Measurements from ENCODE around the gene SPATS2L.

SPATS2L gene

GRCh38 chr2:200321780-200322534 lies 15.5 kb downstream of the SPATS2L start:
- no peak for DNase-seq (ENCODE audit: low read depth, low spot score)
- Histone ChIP-seq H3K27me3 (ENCODE audit: insufficient read depth, insufficient read length) (no peaks in the 10 kb centered on the region), H3K4me1 (ENCODE audit: insufficient read depth, insufficient read length) (peaks cover 4% of the 10 kb centered on the region), H3K36me3 (ENCODE audit: insufficient read depth, insufficient read length, low read length) (no peaks in the 10 kb centered on the region), H3K9ac (ENCODE audit: insufficient read length, low read depth) (no peak overlapping the region), H3K9me3 (ENCODE audit: insufficient read depth, low read length) (no peaks in the 10 kb centered on the region), H3K4me3 (ENCODE audit: insufficient read length, low read depth) (no peak overlapping the region)
- TF ChIP-seq SUZ12 (IDR thresholded peaks at IDR 0.05; ENCODE audit: extremely low read depth, insufficient read depth, insufficient read length) (no peak), YY1 (IDR thresholded peaks at IDR 0.05; ENCODE audit: insufficient read depth, insufficient read length) (no peak), ZNF274 (IDR thresholded peaks at IDR 0.05; ENCODE audit: low read depth, low read length) (no peak)

- H3K4me3 ChIP-seq (ENCODE audit: insufficient read length, low read depth), result no peak overlapping the region
- no peak for DNase-seq (ENCODE audit: low read depth, low spot score)
- no peak overlapping the region for H3K9ac ChIP-seq (ENCODE audit: insufficient read length, low read depth)
- H3K9me3 ChIP-seq (ENCODE audit: insufficient read depth, low read length), result no peaks in the 10 kb centered on the region
- TF ChIP-seq ZNF274 (IDR thresholded peaks at IDR 0.05; ENCODE audit: low read depth, low read length) (no peak), YY1 (IDR thresholded peaks at IDR 0.05; ENCODE audit: insufficient read depth, insufficient read length) (no peak), SUZ12 (IDR thresholded peaks at IDR 0.05; ENCODE audit: extremely low read depth, insufficient read depth, insufficient read length) (no peak)
- H3K36me3 ChIP-seq (ENCODE audit: insufficient read depth, insufficient read length, low read length), result no peaks in the 10 kb centered on the region
- no peaks in the 10 kb centered on the region for H3K27me3 ChIP-seq (ENCODE audit: insufficient read depth, insufficient read length)
- peaks cover 4% of the 10 kb centered on the region for H3K4me1 ChIP-seq (ENCODE audit: insufficient read depth, insufficient read length)
Observed at GRCh38 chr2:200322607-200323006, 16.1 kb downstream of the SPATS2L start.

- DNase-seq (ENCODE audit: low read depth, low spot score), result no peak
- Histone ChIP-seq H3K27me3 (ENCODE audit: insufficient read depth, insufficient read length) (no peaks in the 10 kb centered on the region), H3K9me3 (ENCODE audit: insufficient read depth, low read length) (no peaks in the 10 kb centered on the region), H3K9ac (ENCODE audit: insufficient read length, low read depth) (no peak overlapping the region), H3K4me1 (ENCODE audit: insufficient read depth, insufficient read length) (no peaks in the 10 kb centered on the region), H3K4me3 (ENCODE audit: insufficient read length, low read depth) (no peak overlapping the region), H3K36me3 (ENCODE audit: insufficient read depth, insufficient read length, low read length) (peaks cover 4% of the 10 kb centered on the region)
- TF ChIP-seq YY1 (IDR thresholded peaks at IDR 0.05; ENCODE audit: insufficient read depth, insufficient read length) (no peak), SUZ12 (IDR thresholded peaks at IDR 0.05; ENCODE audit: extremely low read depth, insufficient read depth, insufficient read length) (no peak), ZNF274 (IDR thresholded peaks at IDR 0.05; ENCODE audit: low read depth, low read length) (no peak)
Observed at GRCh38 chr2:200324362-200324761, 17.9 kb downstream of the SPATS2L start.

GRCh38 chr2:200329384-200329783 lies 22.9 kb downstream of the SPATS2L start:
- no peaks in the 10 kb centered on the region for H3K27me3 ChIP-seq (ENCODE audit: insufficient read depth, insufficient read length)
- peaks cover 20% of the 10 kb centered on the region for H3K36me3 ChIP-seq (ENCODE audit: insufficient read depth, insufficient read length, low read length)
- no peaks in the 10 kb centered on the region for H3K4me1 ChIP-seq (ENCODE audit: insufficient read depth, insufficient read length)
- no peak overlapping the region for H3K4me3 ChIP-seq (ENCODE audit: insufficient read length, low read depth)
- no peak overlapping the region for H3K9ac ChIP-seq (ENCODE audit: insufficient read length, low read depth)
- TF ChIP-seq SUZ12 (IDR thresholded peaks at IDR 0.05; ENCODE audit: extremely low read depth, insufficient read depth, insufficient read length) (no peak), YY1 (IDR thresholded peaks at IDR 0.05; ENCODE audit: insufficient read depth, insufficient read length) (no peak), ZNF274 (IDR thresholded peaks at IDR 0.05; ENCODE audit: low read depth, low read length) (no peak)
- no peak for DNase-seq (ENCODE audit: low read depth, low spot score)
- H3K9me3 ChIP-seq (ENCODE audit: insufficient read depth, low read length), result no peaks in the 10 kb centered on the region

GRCh38 chr2:200329798-200330197 lies 23.3 kb downstream of the SPATS2L start:
- H3K27me3 ChIP-seq (ENCODE audit: insufficient read depth, insufficient read length), result no peaks in the 10 kb centered on the region
- no peaks in the 10 kb centered on the region for H3K9me3 ChIP-seq (ENCODE audit: insufficient read depth, low read length)
- H3K4me1 ChIP-seq (ENCODE audit: insufficient read depth, insufficient read length), result no peaks in the 10 kb centered on the region
- H3K9ac ChIP-seq (ENCODE audit: insufficient read length, low read depth), result no peak overlapping the region
- DNase-seq (ENCODE audit: low read depth, low spot score), result no peak
- TF ChIP-seq YY1 (IDR thresholded peaks at IDR 0.05; ENCODE audit: insufficient read depth, insufficient read length) (no peak), ZNF274 (IDR thresholded peaks at IDR 0.05; ENCODE audit: low read depth, low read length) (no peak)
- H3K4me3 ChIP-seq (ENCODE audit: insufficient read length, low read depth), result no peak overlapping the region
- peaks cover 20% of the 10 kb centered on the region for H3K36me3 ChIP-seq (ENCODE audit: insufficient read depth, insufficient read length, low read length)

GRCh38 chr2:200330351-200331060 lies 24.0 kb downstream of the SPATS2L start:
- no peak for DNase-seq (ENCODE audit: low read depth, low spot score)
- H3K4me1 ChIP-seq (ENCODE audit: insufficient read depth, insufficient read length), result no peaks in the 10 kb centered on the region
- no peak for TF ChIP-seq YY1 (IDR thresholded peaks at IDR 0.05; ENCODE audit: insufficient read depth, insufficient read length)
- no peak overlapping the region for H3K4me3 ChIP-seq (ENCODE audit: insufficient read length, low read depth)
- peaks cover 20% of the 10 kb centered on the region for H3K36me3 ChIP-seq (ENCODE audit: insufficient read depth, insufficient read length, low read length)
- H3K27me3 ChIP-seq (ENCODE audit: insufficient read depth, insufficient read length), result no peaks in the 10 kb centered on the region
- no peaks in the 10 kb centered on the region for H3K9me3 ChIP-seq (ENCODE audit: insufficient read depth, low read length)
- no peak overlapping the region for H3K9ac ChIP-seq (ENCODE audit: insufficient read length, low read depth)

- no peak overlapping the region for H3K4me3 ChIP-seq (ENCODE audit: insufficient read length, low read depth)
- H3K27me3 ChIP-seq (ENCODE audit: insufficient read depth, insufficient read length), result no peaks in the 10 kb centered on the region
- H3K9me3 ChIP-seq (ENCODE audit: insufficient read depth, low read length), result no peaks in the 10 kb centered on the region
- DNase-seq (ENCODE audit: low read depth, low spot score), result no peak
- no peak for TF ChIP-seq ZNF274 (IDR thresholded peaks at IDR 0.05; ENCODE audit: low read depth, low read length)
- no peak for TF ChIP-seq SUZ12 (IDR thresholded peaks at IDR 0.05; ENCODE audit: extremely low read depth, insufficient read depth, insufficient read length)
- TF ChIP-seq YY1 (IDR thresholded peaks at IDR 0.05; ENCODE audit: insufficient read depth, insufficient read length), result no peak
- peaks cover 20% of the 10 kb centered on the region for H3K36me3 ChIP-seq (ENCODE audit: insufficient read depth, insufficient read length, low read length)
- no peaks in the 10 kb centered on the region for H3K4me1 ChIP-seq (ENCODE audit: insufficient read depth, insufficient read length)
- H3K9ac ChIP-seq (ENCODE audit: insufficient read length, low read depth), result no peak overlapping the region
Observed at GRCh38 chr2:200331061-200331400, 24.5 kb downstream of the SPATS2L start.

Data from NT2/D1 (cell line).